LNCaP clone FGC (cell line): ENCODE results near the gene PEPD.

Experiments
- DNase-seq: peaks from one replicate; pipeline ENCODE4 v3.0.0-alpha.2; 2011; ENCODE audit warnings: low read depth
- H3K4me3 ChIP-seq: 2 replicates; pipeline ENCODE4 v1.5.1; 2011; ENCODE audit warnings: mild to moderate bottlenecking, low read depth, low read length, control low read depth
- TF ChIP-seq, protein P1 (sequence below): IDR thresholded peaks from 2 replicates; pipeline ENCODE4 v1.5.1; 2012; ENCODE audit warnings: mild to moderate bottlenecking; ENCODE audit not compliant: control insufficient read depth, insufficient read depth; ENCODE audit errors: extremely low read depth

The PEPD gene

DNA sequence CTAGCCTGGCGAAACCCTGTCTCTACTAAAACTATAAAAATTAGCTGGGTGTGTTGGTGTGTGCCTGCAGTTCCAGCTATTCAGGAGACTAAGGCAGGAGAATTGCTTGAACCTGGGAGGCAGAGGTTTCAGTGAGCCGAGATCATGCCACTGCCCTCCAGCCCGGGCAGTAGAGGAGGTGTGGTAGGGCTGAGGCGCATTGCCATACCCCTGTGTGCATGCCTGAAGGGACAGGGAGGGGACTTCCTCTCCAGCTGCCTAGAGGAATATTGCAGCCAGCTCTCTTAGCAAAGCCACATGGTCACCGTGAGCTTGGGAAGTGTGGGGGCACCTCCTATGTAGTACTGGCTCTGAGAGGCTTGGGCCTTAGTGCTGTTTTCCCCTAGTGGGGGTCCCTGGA, 29.2 kb upstream of the PEPD start:
- TF ChIP-seq, protein P1, sequence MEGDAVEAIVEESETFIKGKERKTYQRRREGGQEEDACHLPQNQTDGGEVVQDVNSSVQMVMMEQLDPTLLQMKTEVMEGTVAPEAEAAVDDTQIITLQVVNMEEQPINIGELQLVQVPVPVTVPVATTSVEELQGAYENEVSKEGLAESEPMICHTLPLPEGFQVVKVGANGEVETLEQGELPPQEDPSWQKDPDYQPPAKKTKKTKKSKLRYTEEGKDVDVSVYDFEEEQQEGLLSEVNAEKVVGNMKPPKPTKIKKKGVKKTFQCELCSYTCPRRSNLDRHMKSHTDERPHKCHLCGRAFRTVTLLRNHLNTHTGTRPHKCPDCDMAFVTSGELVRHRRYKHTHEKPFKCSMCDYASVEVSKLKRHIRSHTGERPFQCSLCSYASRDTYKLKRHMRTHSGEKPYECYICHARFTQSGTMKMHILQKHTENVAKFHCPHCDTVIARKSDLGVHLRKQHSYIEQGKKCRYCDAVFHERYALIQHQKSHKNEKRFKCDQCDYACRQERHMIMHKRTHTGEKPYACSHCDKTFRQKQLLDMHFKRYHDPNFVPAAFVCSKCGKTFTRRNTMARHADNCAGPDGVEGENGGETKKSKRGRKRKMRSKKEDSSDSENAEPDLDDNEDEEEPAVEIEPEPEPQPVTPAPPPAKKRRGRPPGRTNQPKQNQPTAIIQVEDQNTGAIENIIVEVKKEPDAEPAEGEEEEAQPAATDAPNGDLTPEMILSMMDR: no peak
- no peak overlapping the region for H3K4me3 ChIP-seq
- no peak for DNase-seq

DNA sequence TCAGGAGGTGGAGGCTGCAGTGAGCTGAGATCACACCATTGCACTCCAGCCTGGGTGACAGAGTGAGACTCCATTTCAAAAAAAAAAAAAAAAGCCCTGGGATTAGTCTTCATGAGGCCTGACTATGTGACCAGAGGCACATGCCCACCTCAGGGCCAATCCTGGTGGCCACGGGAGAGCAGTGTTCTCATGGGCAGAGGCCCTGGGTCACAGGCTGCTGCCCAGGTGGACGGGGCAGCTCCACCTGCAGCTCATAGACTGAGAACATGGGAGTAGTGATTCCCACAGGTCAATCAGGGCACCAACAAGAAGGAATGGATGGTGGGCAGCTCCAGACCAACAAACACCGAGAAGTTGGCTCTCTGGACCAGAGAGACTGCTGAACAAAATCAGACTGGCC, 26.1 kb upstream of the PEPD start:
- no peak overlapping the region for H3K4me3 ChIP-seq
- TF ChIP-seq, protein P1: no peak
- no peak for DNase-seq

DNA sequence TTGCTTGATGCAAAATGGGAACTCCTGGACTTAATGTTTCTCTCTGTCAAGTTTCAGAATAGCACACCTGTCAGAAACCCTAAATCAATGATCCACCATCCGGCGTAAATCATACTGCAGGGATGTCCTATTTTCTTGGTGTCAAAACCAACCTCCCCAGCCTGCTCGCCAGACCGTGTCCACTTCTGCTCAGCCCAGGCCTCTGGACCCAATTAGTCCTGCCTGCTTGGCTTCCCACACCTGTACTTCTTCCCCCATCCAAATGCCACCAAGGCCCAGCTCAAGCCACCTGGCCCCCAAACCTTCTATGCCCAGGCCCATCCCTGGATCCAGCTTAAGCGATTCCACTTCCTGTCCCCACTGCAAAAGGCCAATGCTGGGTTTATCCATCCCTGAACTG, 25.1 kb upstream of the PEPD start:
- H3K4me3 ChIP-seq: no peak overlapping the region
- no peak for DNase-seq
- TF ChIP-seq, protein P1: no peak

DNA sequence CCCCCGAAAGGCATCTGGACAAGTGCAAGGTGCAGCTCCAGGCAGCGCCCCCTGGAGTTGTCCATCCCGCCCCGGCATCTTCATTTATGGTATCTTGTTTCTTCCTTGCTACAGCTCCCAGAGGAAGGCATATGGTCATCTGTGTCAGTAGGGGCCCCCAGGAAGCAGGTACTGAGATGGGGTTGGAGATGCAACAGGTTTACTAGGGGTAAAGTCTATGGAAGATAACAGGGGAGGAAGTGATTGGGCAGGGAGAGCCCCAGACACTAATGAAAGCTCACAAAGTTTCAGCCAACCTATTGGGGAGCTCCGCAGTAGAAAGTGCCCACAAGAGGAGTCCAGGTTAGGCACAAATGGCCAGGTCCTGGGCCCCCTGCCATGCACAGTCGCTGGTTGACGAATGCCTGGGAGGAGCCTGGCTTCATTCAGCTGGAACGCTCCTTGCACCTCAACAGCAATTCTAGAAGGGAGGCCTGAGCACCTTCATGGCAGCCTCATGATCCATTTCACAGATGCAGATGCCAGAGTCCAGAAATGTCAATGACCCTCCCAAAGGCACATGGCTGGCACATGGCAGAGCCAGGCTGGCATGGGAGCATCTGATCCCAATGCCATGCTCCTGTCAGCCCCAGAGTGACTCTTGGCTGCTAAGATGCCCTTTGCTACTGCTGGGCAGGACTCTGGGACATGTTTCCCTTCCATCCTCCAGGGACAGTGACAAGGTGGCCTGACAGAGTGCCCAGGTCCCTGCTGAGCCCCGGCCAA, 23.8 kb upstream of the PEPD start:
- TF ChIP-seq, protein P1: no peak
- H3K4me3 ChIP-seq: no peak overlapping the region
- DNase-seq: no peak

DNA sequence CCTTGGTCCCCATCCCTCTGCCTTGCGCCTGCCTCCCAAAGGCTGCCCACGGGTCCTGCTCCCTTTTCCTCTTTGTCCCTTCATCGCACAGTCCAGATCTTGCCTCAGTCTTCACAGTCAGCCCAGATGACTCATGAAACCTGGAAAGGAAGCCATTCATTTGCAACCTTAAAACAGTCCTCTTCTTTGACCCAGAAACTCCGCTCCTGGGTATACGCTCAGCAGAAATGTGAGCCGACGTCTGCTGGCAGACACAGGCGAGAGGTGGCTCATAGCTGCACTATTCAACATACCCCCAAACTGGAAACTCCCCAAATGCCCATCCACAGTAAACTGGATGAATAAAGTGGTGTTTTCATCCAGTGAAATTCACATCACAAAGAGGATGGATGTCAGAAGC, 13.6 kb upstream of the PEPD start:
- DNase-seq: no peak
- H3K4me3 ChIP-seq: no peak overlapping the region
- TF ChIP-seq, protein P1: no peak

DNA sequence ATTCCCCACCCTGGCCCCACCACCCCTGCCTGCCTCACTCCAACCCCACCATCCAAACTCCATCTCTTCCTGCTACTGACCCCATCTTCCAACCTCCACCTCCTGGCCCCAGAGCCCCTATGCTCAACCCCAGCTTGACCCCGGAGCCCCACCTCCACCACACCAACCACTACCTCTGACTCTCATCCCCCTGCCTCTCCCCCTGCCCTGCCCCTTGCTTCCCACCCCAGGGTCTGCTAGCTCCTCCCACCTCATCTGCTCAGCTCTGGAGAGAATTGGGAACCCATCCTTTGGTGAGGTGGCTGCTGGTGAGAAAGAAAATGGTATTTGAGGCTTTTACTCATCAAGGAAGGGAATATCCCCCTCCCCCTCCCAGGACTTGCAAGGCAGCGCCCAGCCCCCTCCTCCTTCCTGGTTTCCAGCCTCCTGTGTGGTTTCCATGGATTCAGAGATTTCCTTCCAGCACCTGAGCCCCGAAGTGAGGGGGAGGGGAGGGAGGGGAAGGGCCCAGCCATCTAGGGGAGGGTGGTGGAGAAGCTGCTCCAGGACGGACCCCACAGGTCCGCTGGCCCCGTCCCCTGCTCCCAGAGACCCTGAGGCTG, 11.4 kb upstream of the PEPD start:
- DNase-seq: no peak
- no peak overlapping the region for H3K4me3 ChIP-seq
- TF ChIP-seq, protein P1: no peak
